SK-N-SH (cell line): ENCODE results near the gene RFX7. TPM values are rescaled to one million over a fixed set of nuclear protein-coding genes. Genes with fewer than 3 reads are reported as not detected.

Experiments used
- CTCF ChIA-PET: fragments of 300-600, 350-600 bp; formaldehyde crosslinking; extraction: SDS; loops from one replicate; lab custom pipeline; 2021; lab: Yijun Ruan, JAX
- POLR2A ChIA-PET: fragments of 350-600 bp; sonication (Branson Sonifier 250); formaldehyde crosslinking; extraction: SDS; loops from one replicate; lab custom pipeline; 2020; ENCODE audit warnings: antibody characterized with exemption, inconsistent platforms; lab: Yijun Ruan, JAX
- DNase-seq: peaks from one replicate; pipeline ENCODE4 v3.0.0; 2012
- H2AFZ ChIP-seq: fragments of 200-600 bp; sonication (generic); 2 replicates; pipeline ENCODE4 v1.8.1; 2016; ENCODE audit warnings: antibody characterized with exemption, mild to moderate bottlenecking, low read depth
- H3F3A ChIP-seq: fragments of 200-600 bp; sonication (generic); replicated peaks from 2 replicates; pipeline ENCODE3; 2016; ENCODE audit warnings: antibody characterized with exemption, mild to moderate bottlenecking; ENCODE audit not compliant: insufficient read depth
- H3K27ac ChIP-seq, 2 experiments: fragments of 200-500 bp in 1 of 2; fragments of 200-600 bp in 1 of 2; sonication (Bioruptor generic) in 1 of 2; sonication (generic), shearing (Covaris generic) in 1 of 2; 2 replicates each; pipeline versions ENCODE4 v1.5.1 to v1.6.1; 2014 to 2016; ENCODE audit warnings: low read depth in 2 of 2, inconsistent platforms in 1 of 2, low read length in 1 of 2, mild to moderate bottlenecking in 1 of 2, mixed read lengths in 1 of 2
- H3K27me3 ChIP-seq: fragments of 200-600 bp; sonication (generic), shearing (Covaris generic); 2 replicates; pipeline ENCODE4 v1.6.1; 2016; ENCODE audit warnings: mixed run types; ENCODE audit not compliant: insufficient read depth
- H3K36me3 ChIP-seq, 2 experiments: fragments of 200-500 bp in 1 of 2; fragments of 200-600 bp in 1 of 2; sonication (Bioruptor generic) in 1 of 2; sonication (generic) in 1 of 2; replicated peaks in 1 of 2; 2 replicates each; pipeline versions ENCODE3 to v1.5.1; 2014 to 2016; ENCODE audit warnings: low read length in 1 of 2, mild to moderate bottlenecking in 1 of 2; ENCODE audit not compliant: insufficient read depth in 2 of 2, control insufficient read depth in 1 of 2
- H3K4me1 ChIP-seq, 2 experiments: fragments of 200-500 bp in 1 of 2; fragments of 200-600 bp in 1 of 2; sonication (Bioruptor generic) in 1 of 2; sonication (generic), shearing (Covaris generic) in 1 of 2; 2 replicates each; pipeline versions ENCODE4 v1.5.1 to v1.6.1; 2014 to 2016; ENCODE audit warnings: low read depth in 1 of 2, low read length in 1 of 2, mixed run types in 1 of 2; ENCODE audit not compliant: insufficient read depth in 2 of 2, control insufficient read depth in 1 of 2
- H3K4me2 ChIP-seq: fragments of 200-600 bp; sonication (generic), shearing (Covaris generic); 2 replicates; pipeline ENCODE4 v1.6.1; 2017; ENCODE audit warnings: mixed run types
- H3K4me3 ChIP-seq, 2 experiments: fragments of 200-500 bp in 1 of 2; fragments of 200-600 bp in 1 of 2; sonication (Bioruptor generic) in 1 of 2; sonication (generic), shearing (Covaris generic) in 1 of 2; 2 replicates each; pipeline versions ENCODE4 v1.5.1 to v1.8.1; 2014 to 2016; ENCODE audit warnings: low read depth in 2 of 2, inconsistent platforms in 1 of 2, low read length in 1 of 2, mild to moderate bottlenecking in 1 of 2, mixed read lengths in 1 of 2, moderate library complexity in 1 of 2
- H3K79me2 ChIP-seq: fragments of 200-600 bp; sonication (generic); 2 replicates; pipeline ENCODE4 v1.8.1; 2017; ENCODE audit warnings: mild to moderate bottlenecking; ENCODE audit not compliant: insufficient read depth
- H3K9ac ChIP-seq: fragments of 200-600 bp; sonication (generic); 2 replicates; pipeline ENCODE4 v1.6.1; 2017; ENCODE audit warnings: mixed run types
- H3K9me2 ChIP-seq: fragments of 200-600 bp; sonication (generic); 2 replicates; pipeline ENCODE4 v1.6.1; 2017; ENCODE audit warnings: mixed run types
- H3K9me3 ChIP-seq: fragments of 200-600 bp; sonication (generic); 2 replicates; pipeline ENCODE4 v1.6.1; 2017; ENCODE audit warnings: mixed run types, mild to moderate bottlenecking, moderate library complexity
- H4K20me1 ChIP-seq: fragments of 200-600 bp; sonication (generic); 2 replicates; pipeline ENCODE4 v1.6.1; 2017; ENCODE audit warnings: mild to moderate bottlenecking, mixed run types; ENCODE audit not compliant: insufficient read depth
- CHD2 ChIP-seq: fragments of 150-350 bp; IDR thresholded peaks from 2 replicates; pipeline ENCODE4 v1.6.1; 2018; ENCODE audit warnings: low read length; ENCODE audit not compliant: partially characterized antibody
- CTCF ChIP-seq: fragments of 200-600 bp; sonication (generic); IDR thresholded peaks from 2 replicates; pipeline ENCODE4 v1.6.1; 2017; ENCODE audit warnings: antibody characterized with exemption, mild to moderate bottlenecking, moderate library complexity
- EP300 ChIP-seq, 2 experiments: IDR thresholded peaks; 2 replicates each; pipeline versions ENCODE4 v1.4.0 to v1.6.1; 2012; ENCODE audit warnings: borderline replicate concordance in 1 of 2, low read depth in 1 of 2, low read length in 1 of 2
- EZH2phosphoT487 ChIP-seq: fragments of 200-600 bp; sonication (generic); IDR thresholded peaks from 2 replicates; pipeline ENCODE4 v1.6.1; 2017; ENCODE audit warnings: low read depth, mixed run types, mild to moderate bottlenecking, antibody characterized with exemption, moderate library complexity, borderline replicate concordance
- FOXJ3 ChIP-seq: sonication (generic); formaldehyde crosslinking; IDR thresholded peaks from 2 replicates; pipeline ENCODE4 v1.5.1; 2020; ENCODE audit warnings: mild to moderate bottlenecking, missing genetic modification reagents
- FOXM1 ChIP-seq: IDR thresholded peaks from 2 replicates; pipeline ENCODE4 v1.4.0; 2012; ENCODE audit warnings: low read depth, mild to moderate bottlenecking
- GABPA ChIP-seq: IDR thresholded peaks from 2 replicates; pipeline ENCODE4 v1.4.0; 2012; ENCODE audit warnings: low read depth, mild to moderate bottlenecking
- GATA2 ChIP-seq: sonication (generic); formaldehyde crosslinking; IDR thresholded peaks from 2 replicates; pipeline ENCODE4 v1.5.0; 2020; ENCODE audit warnings: mild to moderate bottlenecking, missing genetic modification reagents
- JUND ChIP-seq: IDR thresholded peaks from 2 replicates; pipeline ENCODE4 v1.4.0; 2012
- MXI1 ChIP-seq: IDR thresholded peaks from 2 replicates; pipeline ENCODE4 v1.6.1; 2012; ENCODE audit warnings: mild to moderate bottlenecking, low read depth, low read length, improper control_type of control experiment
- NFIC ChIP-seq: IDR thresholded peaks from 2 replicates; pipeline ENCODE4 v1.4.0; 2012; ENCODE audit warnings: borderline replicate concordance
- NRF1 ChIP-seq: IDR thresholded peaks from 2 replicates; pipeline ENCODE4 v1.6.1; 2012; ENCODE audit warnings: low read depth, mild to moderate bottlenecking, low read length
- POLR2AphosphoS5 ChIP-seq: IDR thresholded peaks from 2 replicates; pipeline ENCODE4 v1.6.1; 2012; ENCODE audit warnings: low read depth, low read length
- RAD21 ChIP-seq: IDR thresholded peaks from 2 replicates; pipeline ENCODE4 v1.6.1; 2012; ENCODE audit warnings: mild to moderate bottlenecking, low read length
- RCOR1 ChIP-seq: fragments of 150-350 bp; IDR thresholded peaks from 2 replicates; pipeline ENCODE4 v1.6.1; 2017; ENCODE audit warnings: antibody characterized with exemption, low read length
- RFX5 ChIP-seq: IDR thresholded peaks from 2 replicates; pipeline ENCODE4 v1.6.1; 2012; ENCODE audit warnings: mild to moderate bottlenecking, improper control_type of control experiment, low read length
- SMC3 ChIP-seq: IDR thresholded peaks from 2 replicates; pipeline ENCODE4 v1.6.1; 2012; ENCODE audit warnings: low read depth, low read length, improper control_type of control experiment
- TAF1 ChIP-seq: IDR thresholded peaks from 2 replicates; pipeline ENCODE4 v1.6.1; 2012; ENCODE audit warnings: low read depth, mild to moderate bottlenecking, low read length, moderate library complexity, borderline replicate concordance
- ZBTB33 ChIP-seq: IDR thresholded peaks from 2 replicates; pipeline ENCODE4 v1.4.0; 2012; ENCODE audit warnings: low read depth, borderline replicate concordance
- WGBS: methylation state at CpG from one replicate; pipeline ENCODE4 v1.1.6; 2017; ENCODE audit warnings: low lambda C conversion rate; 5-methylcytosine and 5-hydroxymethylcytosine counted together
- polyA plus RNA-seq, 3 experiments: library from polyadenylated mRNA; depleted of rRNA; stranded (reverse); fragments of >200 nt; gene quantifications; 2 replicates each; pipeline ENCODE4 v1.2.3, GENCODE V29; 2012
- TF ChIP-seq, protein P1 (sequence below): IDR thresholded peaks from 2 replicates; pipeline ENCODE4; 2012
- TF ChIP-seq, protein P2 (sequence below): IDR thresholded peaks from 2 replicates; pipeline ENCODE4 v1.4.0; 2012; ENCODE audit warnings: low read depth, borderline replicate concordance

The RFX7 gene
- polyA plus RNA-seq, 1 of the 3 experiments (the other 2 are of a cell fraction), result 2.7 TPM

DNA sequence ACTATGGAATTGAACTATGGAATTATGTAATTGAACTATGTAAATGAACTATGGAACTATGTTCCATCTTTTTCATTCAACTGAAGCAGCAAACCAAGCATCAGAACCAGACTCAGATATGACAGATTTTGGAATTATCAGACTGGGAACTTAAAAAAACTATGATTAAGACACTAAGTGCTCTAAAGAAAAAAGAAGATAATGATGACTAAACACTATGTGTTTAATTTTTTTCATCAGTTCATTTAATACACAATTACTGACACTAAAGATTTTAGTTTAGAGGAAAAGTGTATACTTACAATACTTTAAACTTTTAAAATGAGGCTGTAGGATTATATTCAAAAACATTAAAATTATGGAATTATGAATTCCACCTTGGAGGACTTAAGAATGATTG, 15.3 kb downstream of the RFX7 start:
- TF ChIP-seq GABPA (no peak), EP300 (IDR thresholded peaks at IDR 0.05; ENCODE audit: borderline replicate concordance in 1 of 2, low read depth in 1 of 2, low read length in 1 of 2) (no peak), ZBTB33 (no peak), RAD21 (no peak), JUND (no peak), FOXM1 (no peak), MXI1 (no peak), NFIC (no peak), CHD2 (no peak), RFX5 (no peak), SMC3 (no peak), EZH2phosphoT487 (no peak), TAF1 (no peak), FOXJ3 (no peak)
- TF ChIP-seq, protein P1, sequence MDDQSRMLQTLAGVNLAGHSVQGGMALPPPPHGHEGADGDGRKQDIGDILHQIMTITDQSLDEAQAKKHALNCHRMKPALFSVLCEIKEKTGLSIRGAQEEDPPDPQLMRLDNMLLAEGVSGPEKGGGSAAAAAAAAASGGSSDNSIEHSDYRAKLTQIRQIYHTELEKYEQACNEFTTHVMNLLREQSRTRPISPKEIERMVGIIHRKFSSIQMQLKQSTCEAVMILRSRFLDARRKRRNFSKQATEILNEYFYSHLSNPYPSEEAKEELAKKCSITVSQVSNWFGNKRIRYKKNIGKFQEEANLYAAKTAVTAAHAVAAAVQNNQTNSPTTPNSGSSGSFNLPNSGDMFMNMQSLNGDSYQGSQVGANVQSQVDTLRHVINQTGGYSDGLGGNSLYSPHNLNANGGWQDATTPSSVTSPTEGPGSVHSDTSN, result no peak
- TF ChIP-seq, protein P2, sequence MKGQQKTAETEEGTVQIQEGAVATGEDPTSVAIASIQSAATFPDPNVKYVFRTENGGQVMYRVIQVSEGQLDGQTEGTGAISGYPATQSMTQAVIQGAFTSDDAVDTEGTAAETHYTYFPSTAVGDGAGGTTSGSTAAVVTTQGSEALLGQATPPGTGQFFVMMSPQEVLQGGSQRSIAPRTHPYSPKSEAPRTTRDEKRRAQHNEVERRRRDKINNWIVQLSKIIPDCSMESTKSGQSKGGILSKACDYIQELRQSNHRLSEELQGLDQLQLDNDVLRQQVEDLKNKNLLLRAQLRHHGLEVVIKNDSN, result no peak
- DNase-seq, result no peak
- no peaks in the 10 kb centered on the region for H3K9me2 ChIP-seq
- H3K4me3 ChIP-seq, result no peak overlapping the region; a peak in 1 of 4 replicates
- no peak overlapping the region for H3K27ac ChIP-seq
- no peaks in the 10 kb centered on the region for H3K4me1 ChIP-seq
- CTCF ChIA-PET, result no interaction called here
- no peaks in the 10 kb centered on the region for H3F3A ChIP-seq
- POLR2A ChIA-PET, result no interaction called here
- no peak overlapping the region for H3K9ac ChIP-seq
- no peak overlapping the region for H2AFZ ChIP-seq
- 0 out of 2 replicates have a peak, but pooled peaks cover 7% of the 10 kb centered on the region for H4K20me1 ChIP-seq
- H3K79me2 ChIP-seq, result peaks cover 87% of the 10 kb centered on the region
- H3K9me3 ChIP-seq, result peaks cover 8% of the 10 kb centered on the region; the same call in 1 of the 2 replicates
- H3K36me3 ChIP-seq, result peaks cover 22 to 58% of the 10 kb centered on the region in 2 experiments
- H3K27me3 ChIP-seq, result no peaks in the 10 kb centered on the region
- H3K4me2 ChIP-seq, result no peak overlapping the region

DNA sequence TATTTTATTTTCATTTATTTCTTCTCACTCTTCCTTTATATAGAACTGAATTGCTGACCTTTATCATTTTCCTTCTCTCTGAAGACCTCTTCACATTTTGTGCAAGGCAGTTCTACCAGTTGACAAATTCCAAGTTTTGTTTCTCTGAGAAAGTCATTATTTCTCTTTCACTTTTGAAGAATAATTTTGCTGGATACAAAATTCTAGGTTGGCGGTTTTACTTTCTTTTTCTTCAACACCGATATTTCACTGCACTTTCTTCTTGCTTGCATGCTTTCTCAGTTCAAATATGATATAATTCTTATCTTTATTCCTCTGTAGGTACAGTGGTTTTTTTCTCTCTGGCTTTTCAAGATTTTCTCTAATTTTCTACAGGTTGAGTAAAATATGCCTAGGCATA, 15.9 kb downstream of the RFX7 start:
- Histone ChIP-seq H3K4me3 (no peak overlapping the region), H3K9ac (no peak overlapping the region), H3F3A (no peaks in the 10 kb centered on the region), H3K9me3 (peaks cover 11% of the 10 kb centered on the region; the same call in 1 of the 2 replicates), H4K20me1 (0 out of 2 replicates have a peak, but pooled peaks cover 7% of the 10 kb centered on the region), H3K27ac (no peak overlapping the region), H3K36me3 (peaks cover 22 to 59% of the 10 kb centered on the region in 2 experiments), H3K4me2 (no peak overlapping the region), H2AFZ (no peak overlapping the region), H3K79me2 (peaks cover 87% of the 10 kb centered on the region), H3K9me2 (no peaks in the 10 kb centered on the region), H3K4me1 (no peaks in the 10 kb centered on the region), H3K27me3 (no peaks in the 10 kb centered on the region)
- ChIA-PET CTCF (no interaction called here), POLR2A (no interaction called here)
- WGBS, result 95% methylated on average over 2 of the region's 2 CpGs
- DNase-seq, result no peak
- TF ChIP-seq, protein P1, result no peak
- no peak for TF ChIP-seq CHD2
- TF ChIP-seq CTCF, result no peak
- TF ChIP-seq RCOR1, result no peak
- TF ChIP-seq GATA2 (CRISPR knock-in tag), result no peak
- no peak for TF ChIP-seq NRF1
- no peak for TF ChIP-seq POLR2AphosphoS5
- no peak for TF ChIP-seq ZBTB33
